Measurements from ENCODE around the gene KRT79.

DNA sequence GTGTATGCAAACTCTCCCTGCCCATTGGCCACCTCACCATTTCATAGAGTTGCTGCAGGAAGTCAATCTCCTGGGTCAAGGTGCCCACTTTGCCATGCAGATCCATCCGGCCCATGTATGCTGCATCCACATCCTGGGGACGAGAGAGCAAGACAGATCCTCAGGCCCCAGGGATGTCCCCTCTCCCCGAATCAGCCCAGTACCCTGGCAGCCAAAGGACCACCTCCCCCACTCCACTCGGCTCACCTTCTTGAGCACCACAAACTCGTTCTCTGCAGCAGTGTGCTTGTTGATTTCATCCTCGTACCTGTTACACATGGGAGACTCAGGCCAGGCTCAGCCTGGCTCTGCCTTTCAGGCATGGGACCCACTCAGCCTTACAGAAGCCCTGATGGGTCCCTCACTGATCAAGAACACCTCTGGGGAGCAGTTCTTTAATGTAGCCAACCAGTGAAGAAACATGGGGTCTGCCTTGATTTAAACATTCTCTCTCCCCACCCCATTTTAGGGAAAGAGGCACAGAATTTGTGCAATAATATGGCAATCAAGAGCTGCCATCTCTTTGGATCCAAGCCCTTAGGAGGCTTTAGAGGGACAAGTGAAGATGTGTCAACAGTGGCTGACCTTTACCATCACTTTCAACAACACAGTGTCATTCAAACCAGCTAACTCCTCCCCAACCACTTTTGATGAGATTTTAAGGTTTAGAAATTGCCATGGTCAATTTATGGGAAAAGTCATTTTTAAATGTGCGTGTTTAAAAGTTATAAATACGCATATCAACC is 3.9 kb downstream of the KRT79 start:
- TF ChIP-seq, protein P1, sequence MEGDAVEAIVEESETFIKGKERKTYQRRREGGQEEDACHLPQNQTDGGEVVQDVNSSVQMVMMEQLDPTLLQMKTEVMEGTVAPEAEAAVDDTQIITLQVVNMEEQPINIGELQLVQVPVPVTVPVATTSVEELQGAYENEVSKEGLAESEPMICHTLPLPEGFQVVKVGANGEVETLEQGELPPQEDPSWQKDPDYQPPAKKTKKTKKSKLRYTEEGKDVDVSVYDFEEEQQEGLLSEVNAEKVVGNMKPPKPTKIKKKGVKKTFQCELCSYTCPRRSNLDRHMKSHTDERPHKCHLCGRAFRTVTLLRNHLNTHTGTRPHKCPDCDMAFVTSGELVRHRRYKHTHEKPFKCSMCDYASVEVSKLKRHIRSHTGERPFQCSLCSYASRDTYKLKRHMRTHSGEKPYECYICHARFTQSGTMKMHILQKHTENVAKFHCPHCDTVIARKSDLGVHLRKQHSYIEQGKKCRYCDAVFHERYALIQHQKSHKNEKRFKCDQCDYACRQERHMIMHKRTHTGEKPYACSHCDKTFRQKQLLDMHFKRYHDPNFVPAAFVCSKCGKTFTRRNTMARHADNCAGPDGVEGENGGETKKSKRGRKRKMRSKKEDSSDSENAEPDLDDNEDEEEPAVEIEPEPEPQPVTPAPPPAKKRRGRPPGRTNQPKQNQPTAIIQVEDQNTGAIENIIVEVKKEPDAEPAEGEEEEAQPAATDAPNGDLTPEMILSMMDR (IDR thresholded peaks at IDR 0.05): no peak
- no peak for TF ChIP-seq POLR2A (IDR thresholded peaks at IDR 0.05)

Measured in heart left ventricle (tissue), 13 donors.